ENCODE data around the gene CCDC175.

The CCDC175 gene

DNA sequence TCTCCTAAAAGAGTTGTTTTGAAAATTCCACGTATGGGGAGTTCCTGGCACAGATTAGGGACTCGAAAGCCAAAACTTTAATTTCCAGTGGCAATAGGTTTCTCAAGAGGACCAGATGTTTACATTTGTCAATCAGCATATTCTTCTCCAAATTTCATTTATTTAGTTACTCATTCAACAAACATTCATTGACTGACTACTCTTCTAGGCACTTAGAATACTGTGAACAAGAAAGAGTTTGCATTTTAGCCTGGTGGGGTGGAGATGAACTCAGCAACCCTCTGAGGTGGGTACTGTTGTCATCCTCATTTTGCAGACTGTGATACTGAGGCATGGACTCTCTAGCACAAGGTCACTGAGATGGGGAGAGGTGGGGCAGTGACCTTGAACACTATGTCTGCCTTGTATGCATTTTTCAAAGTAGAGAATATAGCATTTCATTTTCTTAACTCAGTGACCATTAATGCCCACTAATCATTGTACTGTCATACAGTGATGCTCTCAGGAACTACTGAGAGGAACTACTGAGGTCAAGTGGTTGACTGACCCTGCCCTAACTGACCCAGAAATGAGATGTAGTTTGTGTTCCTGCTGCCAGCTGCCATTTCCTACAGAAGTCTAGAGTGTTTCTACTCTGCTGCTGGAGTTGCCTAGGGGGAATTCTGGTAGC, 94.6 kb downstream of the CCDC175 start:
- peak in 1 of 2 donors; percentile 7 for DNase-seq

DNA sequence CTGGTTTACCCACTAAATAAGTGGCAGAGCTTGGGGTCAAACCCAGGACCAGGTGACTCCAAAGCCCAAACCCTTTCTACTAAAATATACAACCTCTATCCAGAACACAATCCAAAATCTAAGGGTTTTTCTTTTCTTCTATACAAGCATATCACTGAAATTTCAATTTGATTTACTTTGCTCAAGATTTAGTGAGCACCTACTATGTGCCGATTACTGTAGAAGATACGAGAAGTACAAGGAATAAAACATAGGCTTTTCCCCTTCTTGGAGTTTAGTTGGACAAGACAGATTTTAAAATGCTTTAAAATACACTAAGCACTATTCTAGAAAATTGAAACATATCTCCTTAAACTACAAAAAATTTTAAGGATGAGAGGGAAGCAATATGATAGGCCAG, 95.2 kb downstream of the CCDC175 start:
- no peak for DNase-seq

DNA sequence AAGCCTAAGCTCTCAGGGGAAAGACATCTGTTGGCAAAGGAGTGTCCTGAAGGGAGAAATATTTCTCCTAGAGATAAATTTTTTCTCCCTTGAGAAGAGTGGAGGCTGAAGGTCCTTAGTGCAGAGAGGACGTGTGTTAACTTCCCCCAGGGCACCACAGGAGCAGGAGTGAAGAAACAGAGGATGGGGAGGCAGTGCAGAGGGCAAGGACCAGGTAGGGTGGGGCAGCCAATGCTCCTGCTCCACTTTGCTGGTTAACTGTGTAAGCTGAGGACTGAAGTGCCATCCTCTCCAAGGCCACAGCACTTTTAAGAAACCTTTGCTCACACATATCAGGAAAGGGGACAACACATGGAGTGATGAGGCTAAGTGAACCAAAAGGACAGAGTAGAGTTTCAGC, 96.4 kb downstream of the CCDC175 start:
- DNase-seq: no peak

DNA sequence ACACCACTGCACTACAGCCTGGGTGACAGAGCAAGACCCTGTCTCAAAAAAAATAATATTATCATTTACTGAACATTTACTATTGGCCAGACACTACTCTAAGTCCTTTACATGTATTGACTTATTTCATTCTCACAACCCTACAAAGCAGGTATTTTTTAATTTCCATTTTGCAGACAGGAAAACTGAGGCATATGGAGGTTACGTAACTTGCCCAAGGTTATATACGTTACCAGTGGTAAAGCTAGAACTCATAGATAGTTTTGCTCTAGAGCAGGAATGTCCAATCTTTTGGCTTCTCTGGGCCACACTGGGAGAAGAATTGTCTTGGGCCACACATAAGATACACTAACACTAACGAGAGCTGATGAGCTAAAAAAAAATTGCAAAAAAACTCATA, 98.1 kb downstream of the CCDC175 start:
- DNase-seq: no peak

DNA sequence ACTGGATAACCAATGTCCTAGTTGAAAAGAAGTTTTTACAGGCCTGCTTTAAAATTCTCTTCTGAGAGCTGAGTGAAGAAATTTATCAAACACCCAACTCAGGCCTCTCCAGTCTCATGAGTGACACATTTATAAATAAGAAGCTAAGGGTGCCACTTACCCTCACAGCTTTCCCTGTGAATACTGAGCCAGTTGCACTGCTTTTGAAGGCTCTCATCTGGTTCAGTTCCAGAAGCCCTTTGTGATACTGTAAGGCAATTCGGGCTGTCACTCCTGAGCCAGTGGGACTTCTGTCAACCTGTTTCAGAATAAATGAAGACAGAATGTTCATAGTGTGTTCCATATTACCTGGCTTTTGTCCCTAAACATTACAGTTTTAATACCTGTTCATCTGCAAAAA, 100.9 kb downstream of the CCDC175 start:
- no peak for DNase-seq

DNA sequence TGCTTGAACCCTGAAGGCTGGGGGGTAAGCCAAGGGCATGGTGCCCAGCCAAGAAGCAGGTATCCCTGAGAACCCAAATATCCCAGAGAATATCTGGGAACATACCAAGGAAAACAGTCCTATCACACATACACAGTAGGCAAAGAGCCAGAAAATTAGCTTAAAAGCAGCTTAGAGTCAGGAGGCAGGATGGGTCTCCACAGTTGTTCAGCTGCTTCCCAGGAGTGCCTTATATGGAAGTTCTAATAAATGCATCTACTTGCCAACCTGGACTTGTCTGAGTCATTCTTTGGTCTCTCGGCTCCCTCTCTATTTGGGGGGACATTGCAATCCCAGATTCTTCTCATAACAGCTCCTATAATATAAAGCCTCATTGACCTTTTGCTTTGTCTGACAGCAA, 102.4 kb downstream of the CCDC175 start:
- no peak for DNase-seq

DNA sequence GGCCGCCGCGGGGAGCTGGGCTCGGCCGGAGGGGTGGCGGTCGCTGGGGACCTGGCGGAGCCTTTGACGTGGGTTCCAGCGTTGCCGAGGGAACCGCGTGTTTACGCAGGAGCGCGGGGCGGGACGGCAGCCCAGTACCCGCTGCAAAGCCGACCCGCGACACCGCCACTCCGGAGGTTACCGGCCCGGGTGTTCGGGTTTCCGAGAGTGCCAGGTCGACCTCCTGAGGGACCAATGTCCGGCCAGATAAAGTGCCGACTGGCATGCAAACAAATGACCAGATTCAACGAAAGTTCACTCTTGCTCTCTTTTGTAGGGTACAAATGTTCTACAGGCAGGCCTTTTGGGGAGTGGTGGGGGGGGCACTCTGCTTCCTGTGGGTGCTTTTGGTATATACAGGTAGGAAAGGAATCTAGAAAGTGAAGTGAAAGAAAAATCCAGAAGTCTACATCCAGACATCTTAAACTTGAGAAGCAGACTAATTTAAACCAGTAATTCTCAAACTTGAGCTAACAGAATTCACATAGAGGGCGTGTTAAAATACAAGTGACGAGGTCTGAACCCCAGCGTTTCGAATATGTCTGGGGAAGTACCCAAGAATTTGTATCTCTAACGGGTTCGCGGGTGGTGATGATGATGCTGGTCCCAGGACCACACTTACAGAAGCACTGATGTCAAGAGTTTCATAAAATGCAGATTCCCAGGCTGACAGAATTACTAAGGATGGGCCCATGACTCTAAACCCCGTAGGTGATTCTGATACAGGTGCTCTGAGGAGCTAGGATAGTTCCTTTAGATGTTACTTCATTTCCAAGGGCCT, 111.1 kb downstream of the CCDC175 start, which contains the start of gene GPR135:
Gene GPR135 (minus strand): TSS at position 65 of the 820 bp plus-strand sequence. CDS start 154 bp downstream, outside the sequence.
- no peak for DNase-seq

DNA sequence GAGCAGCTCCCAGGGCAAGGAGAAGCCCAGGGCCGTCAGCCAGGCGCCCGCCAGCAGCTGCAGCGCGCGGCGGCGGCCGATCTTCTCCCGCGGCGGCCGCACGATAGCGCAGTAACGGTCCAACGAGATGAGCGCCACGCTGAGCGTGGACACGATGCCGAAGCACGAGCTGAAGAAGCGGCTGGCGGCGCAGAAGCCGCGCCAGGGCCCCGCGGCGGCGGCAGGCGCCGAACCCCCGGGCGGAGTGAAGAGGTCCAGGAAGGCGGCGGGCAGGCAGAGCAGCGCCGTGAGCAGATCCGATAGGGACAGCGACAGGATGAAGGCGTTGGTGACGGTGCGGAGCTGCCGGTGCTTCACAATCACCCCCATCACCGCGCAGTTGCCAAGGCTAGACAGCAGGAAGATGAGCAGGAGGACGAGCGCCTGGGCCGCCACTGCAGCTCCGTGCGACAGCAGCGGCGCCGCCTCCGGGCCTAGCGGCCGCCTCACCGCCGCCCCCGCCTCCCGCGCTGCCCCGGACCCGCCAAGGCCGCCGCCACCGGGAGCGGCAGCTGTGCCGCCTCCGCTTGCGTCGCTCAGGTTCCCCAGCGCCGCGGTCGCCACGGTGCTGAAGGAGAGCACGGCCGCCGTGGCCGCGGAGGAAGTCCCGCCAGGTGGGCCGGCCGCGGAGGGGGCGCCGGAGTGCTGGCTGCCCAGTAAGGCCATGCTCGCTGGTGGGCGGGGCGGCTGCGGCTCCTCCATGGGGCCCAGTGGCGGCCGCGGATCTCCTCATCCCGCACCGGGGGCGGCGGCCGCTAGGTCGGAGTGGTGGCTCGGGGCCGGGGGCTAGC, 111.9 kb downstream of the CCDC175 start:
- DNase-seq: peak in 1 of 2 donors; percentile 9

DNA sequence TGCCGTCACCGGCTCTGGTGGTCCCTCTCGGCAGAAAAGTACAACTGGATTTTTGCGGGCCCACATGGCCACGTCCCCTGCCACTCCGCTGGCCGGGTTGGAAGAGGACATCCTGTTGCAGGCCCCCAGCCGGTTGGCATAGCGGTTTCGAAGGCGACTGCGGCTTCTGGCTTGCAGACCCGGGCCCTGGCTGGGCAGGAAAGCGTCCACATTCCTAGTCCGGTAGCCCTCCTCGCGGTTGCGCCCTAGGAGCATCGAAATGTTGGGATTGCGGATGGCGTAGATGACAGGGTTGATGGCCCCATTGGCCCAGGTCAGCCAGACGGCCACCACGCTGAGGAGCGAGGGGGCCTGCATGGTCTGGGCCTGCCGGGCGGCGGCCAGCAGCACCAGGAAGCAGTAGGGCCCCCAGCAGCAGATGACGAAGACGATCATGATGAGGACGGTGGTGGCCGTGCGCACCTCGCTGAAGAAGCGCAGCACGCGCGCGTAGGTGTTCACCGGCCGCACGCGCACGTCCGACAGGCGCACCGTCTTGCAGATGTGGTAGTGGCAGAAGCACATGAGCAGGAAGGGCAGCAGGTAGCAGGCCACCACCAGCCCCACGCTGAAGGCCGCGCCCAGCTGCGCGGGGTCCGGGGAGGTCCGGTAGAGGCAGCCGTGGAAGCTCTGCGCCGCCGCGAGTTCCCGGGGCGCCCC, 112.7 kb downstream of the CCDC175 start:
- no peak for DNase-seq

DNA sequence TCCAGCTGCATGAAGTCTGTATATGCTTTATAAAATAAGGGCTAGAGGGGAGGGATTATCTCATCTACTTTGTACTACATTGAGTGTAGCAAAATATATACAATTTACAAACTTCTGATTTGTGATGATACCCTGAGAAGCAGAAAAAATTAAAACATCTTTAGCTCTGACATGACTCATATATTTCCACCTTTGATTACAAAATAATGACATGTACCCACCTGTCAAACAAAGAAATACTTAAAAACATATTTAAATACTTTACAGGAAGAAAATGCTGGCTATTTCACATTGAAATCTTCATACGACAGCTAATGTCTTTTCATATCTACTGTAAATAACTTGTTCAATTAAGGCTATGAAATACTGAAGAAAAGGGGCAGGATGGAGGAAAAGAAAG, 114.7 kb downstream of the CCDC175 start:
- DNase-seq: no peak

DNA sequence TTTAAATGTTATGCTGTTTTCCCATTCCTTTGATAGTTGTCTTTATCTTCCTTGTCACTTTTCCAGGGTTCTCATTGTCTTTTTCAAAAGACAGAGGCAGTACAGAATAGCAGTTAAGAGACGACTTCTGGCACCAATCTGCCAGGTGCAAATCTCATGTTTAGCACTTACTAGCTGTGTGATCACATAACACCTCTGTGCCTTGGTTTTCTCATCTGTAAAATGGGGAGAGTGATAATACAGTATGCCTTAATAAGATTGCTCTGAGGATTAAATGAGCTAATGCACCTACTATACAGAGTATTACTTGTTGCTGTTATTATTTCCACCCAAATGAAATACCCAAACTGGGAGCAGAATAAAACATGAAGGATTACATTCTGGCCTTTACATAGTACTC, 116.2 kb downstream of the CCDC175 start:
- DNase-seq: no peak

DNA sequence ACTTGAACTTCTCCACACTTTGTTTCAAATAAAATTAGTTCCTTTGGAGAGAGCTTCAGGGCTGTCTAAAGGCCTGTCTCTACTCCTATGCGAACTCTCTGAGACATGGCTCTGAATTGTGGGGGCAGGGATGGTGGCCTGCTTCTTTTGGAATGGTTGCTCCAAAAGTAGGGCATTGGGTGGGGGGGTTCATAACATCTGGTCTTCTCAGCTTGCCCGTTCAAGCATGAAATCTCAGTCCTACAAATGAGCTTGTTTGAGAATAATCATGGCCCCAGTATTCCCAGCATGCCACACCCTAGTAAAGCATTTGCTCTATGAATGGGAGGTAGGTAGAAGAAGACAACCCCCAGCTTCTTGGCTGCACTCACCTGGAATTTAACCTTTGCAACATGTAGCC, 118.1 kb downstream of the CCDC175 start:
- DNase-seq: no peak

DNA sequence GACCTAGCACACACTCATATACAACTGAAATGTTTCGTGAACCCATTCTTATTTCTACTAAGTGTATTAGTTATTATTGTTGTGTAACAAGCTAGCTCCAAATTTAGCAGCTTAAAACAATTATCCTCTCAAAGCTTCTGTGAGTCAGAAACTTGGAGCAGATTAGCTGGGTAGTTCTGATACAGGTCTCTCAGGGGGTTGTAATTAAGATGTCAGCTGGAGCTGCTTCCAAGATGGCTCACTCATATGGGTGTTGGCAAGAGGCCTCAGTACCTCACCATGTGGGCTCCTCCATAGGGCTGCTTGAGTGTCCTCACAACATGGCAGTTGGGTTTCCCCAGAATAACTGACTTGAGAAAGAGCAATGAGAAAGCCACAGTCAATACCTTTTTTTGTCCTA, 121.2 kb downstream of the CCDC175 start:
- no peak for DNase-seq
